Measurements from ENCODE around the gene SMAP1. TPM values are rescaled to one million over a fixed set of nuclear protein-coding genes. Genes with fewer than 3 reads are reported as not detected.
"Not testable (repeated sequence)": the region's sequence is repeated elsewhere in the genome, so short reads cannot be mapped to it uniquely, and the experiment has no call there.

The SMAP1 gene
- total RNA-seq, 1 experiment from 2014 or later: 22.5 TPM

- DNase-seq (ENCODE audit: low read depth): not testable (repeated sequence)
These were observed 73.1 kb downstream of the SMAP1 start for GRCh38 chr6:70740746-70741145.

DNA sequence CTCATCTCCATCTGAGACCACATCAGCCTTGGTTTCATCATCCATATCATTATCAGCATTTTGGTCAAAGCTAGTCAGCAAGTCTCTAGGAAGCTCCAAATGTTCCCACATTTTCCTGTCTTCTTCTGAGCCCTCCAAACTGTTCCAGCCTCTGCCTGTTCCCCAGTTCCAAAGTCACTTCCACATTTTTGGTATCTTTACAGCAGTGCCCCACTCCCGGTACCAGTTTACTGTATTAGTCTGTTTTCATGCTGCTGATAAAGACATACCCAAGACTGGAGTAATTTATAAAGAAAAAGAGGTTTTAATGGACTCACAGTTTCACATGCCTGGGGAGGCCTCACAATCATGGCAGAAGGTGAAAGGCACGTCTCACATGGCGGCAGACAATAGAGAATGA is 74.8 kb downstream of the SMAP1 start:
- not testable (repeated sequence) for DNase-seq (ENCODE audit: low read depth)

DNA sequence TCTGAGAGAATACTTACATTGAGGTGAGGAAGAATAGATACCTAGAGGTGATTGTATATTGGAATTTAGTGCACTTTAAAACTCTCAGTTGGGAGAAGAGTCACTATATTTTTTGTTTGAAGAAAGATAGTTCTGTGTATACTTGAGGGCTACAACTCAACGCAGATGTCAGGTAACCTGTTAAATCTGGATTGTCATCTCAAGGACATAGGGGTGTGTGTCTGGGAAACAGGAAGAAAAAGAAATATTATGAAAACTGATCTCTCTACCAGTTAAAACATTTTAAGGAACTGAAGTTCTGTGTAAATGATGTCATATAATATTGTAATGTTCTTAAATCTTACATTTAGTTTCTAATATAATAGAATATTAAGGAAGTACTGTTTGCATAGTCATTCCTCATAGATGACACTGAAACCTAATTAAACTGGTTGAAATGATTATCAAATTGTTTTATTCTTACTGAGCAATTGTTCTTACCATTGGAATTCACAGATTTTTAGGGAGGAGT is 86.2 kb downstream of the SMAP1 start:
- DNase-seq (ENCODE audit: low read depth): no peak

GRCh38 chr6:70758883-70759282 is 91.2 kb downstream of the SMAP1 start:
- DNase-seq (ENCODE audit: low read depth): no peak

GRCh38 chr6:70763754-70764510 is 96.2 kb downstream of the SMAP1 start:
- no peak for DNase-seq (ENCODE audit: low read depth)

GRCh38 chr6:70764706-70765105 is 97.0 kb downstream of the SMAP1 start:
- DNase-seq (ENCODE audit: low read depth): no peak

- not testable (repeated sequence) for DNase-seq (ENCODE audit: low read depth)
These were observed 103.7 kb downstream of the SMAP1 start for GRCh38 chr6:70771351-70771750.

- no peak for DNase-seq (ENCODE audit: low read depth)
These were observed 112.3 kb downstream of the SMAP1 start for GRCh38 chr6:70779934-70780333.

DNA sequence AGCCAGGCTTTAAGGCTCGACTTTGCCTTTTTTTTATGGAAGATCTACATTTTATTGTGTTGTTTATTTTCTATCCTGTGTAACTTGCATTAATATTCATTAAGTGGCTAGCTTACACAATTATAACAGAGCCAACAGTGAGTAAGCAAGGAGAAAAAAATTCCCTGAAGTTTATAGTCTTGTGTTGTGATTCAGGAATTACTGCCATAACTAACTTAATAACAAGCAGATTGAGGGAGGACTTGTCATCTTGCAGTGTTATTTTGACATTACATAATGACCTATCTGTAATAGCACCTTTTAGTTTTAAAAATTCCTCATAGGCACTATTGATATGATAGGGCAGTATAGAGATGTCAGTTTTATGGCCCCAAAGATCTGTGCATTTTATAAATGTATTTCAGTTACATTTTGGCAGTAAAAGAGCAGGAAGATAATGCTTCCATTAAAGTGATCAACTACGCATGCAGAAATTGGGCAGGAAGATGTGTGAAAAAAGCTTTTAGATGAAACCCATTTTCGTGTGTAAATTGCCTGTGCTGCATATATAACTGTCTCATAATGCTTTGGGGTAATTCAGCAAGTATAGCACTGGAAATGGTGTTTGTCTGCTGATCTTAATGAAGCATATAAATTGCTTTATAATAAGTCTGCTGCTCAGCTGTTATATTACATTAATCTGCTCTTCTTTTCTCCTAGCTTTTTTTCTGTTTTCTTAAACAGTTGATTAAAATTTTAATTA is 123.0 kb downstream of the SMAP1 start:
- no peak for DNase-seq (ENCODE audit: low read depth)

DNA sequence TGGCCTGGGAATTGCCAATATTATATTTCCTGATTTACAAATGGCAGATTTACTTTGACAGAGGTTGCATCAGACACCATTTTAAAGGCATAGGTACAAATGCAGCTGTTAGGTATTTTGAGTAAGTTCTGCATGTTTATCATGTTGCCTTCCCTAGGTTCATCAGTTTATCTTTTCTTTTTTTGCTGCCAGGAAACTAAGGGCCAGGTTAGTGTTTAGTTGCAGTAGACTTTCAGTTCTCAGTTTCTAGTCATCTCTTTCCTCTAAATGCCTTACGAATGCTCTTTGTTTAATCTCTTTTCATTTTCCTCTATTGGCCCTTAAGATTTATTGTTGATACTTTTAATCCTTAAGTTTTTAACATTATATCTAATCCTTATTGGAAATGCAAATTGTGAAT is 129.9 kb downstream of the SMAP1 start:
- DNase-seq (ENCODE audit: low read depth): no peak

DNA sequence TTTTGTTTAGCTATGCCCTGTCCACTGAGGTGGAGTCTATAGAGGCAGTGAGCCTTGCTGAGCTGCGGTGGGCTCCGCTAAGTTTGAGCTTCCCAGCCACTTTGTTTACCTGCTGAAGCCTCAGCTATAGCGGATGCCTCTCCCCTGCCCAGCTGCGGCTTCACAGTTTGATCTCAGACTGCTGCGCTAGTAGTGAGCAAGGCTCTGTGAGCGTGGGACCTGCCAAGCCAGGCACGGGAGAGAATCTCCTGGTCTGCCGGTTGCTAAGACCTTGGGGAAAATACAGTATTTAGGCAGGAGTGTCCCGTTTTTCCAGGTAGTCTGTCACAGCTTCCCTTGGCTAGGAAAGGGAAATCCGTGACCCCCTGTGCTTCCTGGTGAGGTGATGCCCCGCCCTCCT is 138.4 kb downstream of the SMAP1 start:
- DNase-seq (ENCODE audit: low read depth): no peak

DNA sequence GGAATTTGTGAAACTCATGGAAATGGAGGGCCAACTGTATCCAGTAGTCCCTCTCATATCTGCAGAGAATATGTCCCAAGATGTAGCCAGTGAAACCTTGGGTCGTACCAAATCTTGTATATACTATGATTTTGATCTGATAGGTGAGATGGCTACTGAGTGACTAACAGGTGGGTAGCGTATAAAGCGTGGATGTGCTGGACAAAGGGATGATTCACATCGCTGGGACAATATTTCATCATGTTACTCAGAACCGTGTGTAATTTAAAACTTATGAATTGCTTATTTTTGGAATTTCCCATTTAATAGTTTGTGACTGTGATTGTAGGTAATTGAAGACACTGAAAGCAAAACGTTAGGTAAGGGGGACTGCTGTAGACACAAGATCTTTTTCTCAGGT is 144.1 kb downstream of the SMAP1 start:
- DNase-seq (ENCODE audit: low read depth): peak; percentile 53

GRCh38 chr6:70813885-70814284 is 146.2 kb downstream of the SMAP1 start:
- no peak for DNase-seq (ENCODE audit: low read depth)

DNA sequence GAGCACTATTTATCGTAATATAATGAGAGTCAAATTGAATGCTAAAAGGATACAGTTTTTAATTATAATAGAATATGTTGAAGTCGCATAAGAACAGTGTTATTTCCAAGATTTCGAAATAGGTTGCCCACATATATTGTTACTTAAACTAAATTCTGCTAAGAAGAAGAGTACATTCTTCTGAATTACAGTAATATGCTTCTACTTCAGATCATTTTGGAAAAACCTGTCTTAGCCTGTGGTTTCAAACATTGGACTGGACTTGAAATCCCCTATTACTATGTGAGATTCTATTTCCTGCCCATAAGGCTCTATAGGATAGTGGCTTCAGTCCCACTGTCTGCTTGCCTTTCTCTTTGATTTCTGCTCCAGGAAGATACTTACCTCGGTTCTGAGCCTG is 152.0 kb downstream of the SMAP1 start:
- no peak for DNase-seq (ENCODE audit: low read depth)

DNA sequence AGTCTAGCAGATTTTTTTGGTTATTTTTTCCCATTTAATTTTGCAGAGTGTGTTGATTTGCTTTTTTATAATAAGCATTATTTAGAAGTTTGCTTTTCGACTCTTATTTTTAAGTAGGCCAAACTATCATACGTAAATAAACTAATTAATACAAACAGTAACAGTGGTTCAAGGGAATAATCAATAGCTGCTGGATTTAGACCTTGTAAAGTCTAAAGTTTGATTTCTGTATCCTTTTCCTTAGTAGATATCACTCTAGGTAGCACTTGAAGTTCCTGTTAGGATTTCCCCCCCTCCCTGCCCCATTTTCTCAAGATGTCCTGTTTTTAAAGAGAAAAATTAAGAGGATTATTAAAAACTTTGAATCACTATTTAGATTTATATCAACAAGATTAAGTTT is 153.1 kb downstream of the SMAP1 start:
- no peak for DNase-seq (ENCODE audit: low read depth)

DNA sequence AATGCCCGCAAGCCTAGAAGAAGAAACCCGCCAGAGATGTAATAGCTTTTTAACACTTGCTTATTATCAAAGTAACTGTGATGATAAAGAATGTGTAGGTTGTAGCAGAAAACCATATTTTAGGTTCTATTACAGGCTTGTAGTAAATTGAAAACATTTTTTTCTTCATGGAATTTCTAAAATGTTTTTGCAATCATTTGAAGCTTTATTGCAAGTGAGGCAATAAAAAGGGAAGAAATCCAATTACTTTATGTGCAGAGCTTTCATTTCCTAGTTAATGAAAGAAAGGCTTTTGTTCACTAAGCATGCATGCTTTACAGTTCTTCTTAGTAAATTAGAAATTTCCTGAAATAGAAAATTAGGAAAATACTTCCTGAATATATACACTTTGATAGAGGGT is 154.1 kb downstream of the SMAP1 start:
- no peak for DNase-seq (ENCODE audit: low read depth)

- no peak for DNase-seq (ENCODE audit: low read depth)
These were observed 156.0 kb downstream of the SMAP1 start for GRCh38 chr6:70823651-70824050.

GRCh38 chr6:70831427-70831826 is 163.7 kb downstream of the SMAP1 start:
- no peak for DNase-seq (ENCODE audit: low read depth)

GRCh38 chr6:70834520-70834919 is 166.8 kb downstream of the SMAP1 start:
- DNase-seq (ENCODE audit: low read depth): no peak

DNA sequence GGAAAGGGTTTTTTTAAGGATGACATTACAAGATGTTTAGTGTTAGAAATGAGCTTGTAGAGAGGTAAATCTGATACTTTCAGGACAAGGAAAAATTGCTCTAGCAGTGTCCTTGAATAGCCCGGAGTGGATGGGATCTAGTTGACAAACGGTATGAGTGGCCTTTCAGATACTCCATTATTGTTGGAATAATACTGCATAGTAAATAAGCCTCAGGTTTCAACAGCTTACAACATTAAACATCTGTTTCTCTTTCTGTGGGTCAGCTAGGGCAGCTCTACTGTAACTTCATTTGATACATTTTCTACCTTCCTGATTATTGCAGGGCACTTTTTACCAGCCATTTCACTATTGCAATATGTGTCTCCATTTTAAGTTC is 171.2 kb downstream of the SMAP1 start:
- DNase-seq (ENCODE audit: low read depth): no peak

- no peak for DNase-seq (ENCODE audit: low read depth)
These were observed 171.9 kb downstream of the SMAP1 start for GRCh38 chr6:70839286-70840266.

- DNase-seq (ENCODE audit: low read depth): no peak
These were observed 173.4 kb downstream of the SMAP1 start for GRCh38 chr6:70841112-70841511.
